HG03135 (cell line): Measurements from ENCODE around the gene ARSB.

ENCODE experiments used
- ATAC-seq: cut with Tn5 transposase; IDR thresholded peaks from one replicate; pipeline ENCODE4 v1.9.1; 2021; ENCODE audit warnings: mild to moderate bottlenecking, moderate library complexity; ENCODE audit not compliant: unreplicated experiment

ARSB gene

DNA sequence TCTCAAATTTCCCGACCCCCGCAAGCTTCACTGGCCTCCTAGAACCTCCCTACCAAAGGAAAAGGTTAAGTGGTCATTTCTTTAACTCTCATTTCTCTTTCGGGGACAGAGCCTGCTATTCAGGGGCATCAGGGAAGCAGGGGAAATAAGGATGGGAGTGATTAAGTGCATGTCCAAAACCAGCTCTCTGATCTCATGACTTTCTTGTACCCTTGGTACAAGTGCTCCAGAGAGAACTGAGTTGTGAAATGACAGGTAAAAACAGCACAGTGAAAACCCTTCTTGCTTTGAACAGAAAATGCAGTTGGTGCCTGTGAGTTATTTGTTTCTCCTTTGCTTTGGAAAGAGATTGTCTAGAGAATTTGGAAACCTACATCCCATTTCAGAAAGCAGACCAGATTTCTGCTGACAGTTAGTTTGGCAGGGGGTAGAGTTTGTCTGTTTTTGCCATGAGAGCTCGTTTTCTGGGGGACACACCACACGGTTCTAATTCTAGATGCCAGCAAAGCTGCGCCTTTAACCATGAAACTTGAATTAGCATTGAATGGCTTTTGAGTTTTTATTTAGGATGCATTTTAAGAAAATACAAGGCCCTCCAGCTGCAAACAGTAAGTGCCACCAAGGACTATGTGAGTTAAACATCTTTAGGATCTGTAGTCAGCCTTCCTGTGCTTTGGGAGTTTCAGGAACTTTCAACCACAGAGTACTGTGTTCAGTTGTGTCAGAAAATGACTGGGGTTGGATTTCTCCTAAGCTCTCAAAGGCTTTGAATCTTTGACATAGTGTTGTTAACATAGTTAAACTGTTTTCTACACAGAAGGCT, 174.8 kb downstream of the ARSB start:
- ATAC-seq = no peak

DNA sequence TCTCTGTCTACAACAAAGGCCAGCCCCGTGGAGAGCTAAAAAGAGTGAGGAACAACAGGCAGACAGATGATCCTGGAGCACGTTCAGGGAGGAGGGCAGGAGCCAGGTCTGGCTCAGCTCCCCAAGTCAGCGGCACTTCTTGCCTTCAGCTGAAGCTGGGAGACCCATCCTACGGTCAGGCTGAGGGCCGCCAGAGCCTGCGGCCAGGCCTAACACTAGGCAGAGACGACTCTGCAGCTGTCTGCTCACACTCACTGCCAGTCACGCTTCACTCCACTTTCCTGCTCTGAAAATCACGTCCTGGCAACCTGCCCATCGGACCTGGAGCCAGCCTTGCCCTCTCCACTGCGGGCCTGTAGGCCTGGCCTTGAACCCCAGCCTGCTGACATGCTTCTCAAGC, 175.7 kb downstream of the ARSB start:
- ATAC-seq = no peak

DNA sequence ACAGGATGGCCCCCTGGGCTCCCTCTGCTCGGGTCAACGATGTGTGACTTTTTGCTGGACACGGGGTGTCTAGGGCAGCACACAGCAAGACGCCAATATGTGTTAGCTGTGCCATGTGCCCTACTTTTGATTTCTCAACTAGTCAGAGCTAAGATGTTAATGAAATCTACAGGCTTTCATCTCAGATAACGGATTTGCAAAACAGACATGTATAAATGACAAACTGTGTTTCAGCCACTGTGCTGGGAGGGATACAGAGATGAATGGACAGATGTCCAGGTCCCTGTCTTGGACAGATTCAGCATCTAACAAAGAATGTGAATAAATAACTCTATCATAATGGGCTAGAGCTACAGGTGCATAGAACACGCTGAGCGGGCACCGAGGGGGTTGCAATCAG, 176.3 kb downstream of the ARSB start:
- no peak for ATAC-seq

DNA sequence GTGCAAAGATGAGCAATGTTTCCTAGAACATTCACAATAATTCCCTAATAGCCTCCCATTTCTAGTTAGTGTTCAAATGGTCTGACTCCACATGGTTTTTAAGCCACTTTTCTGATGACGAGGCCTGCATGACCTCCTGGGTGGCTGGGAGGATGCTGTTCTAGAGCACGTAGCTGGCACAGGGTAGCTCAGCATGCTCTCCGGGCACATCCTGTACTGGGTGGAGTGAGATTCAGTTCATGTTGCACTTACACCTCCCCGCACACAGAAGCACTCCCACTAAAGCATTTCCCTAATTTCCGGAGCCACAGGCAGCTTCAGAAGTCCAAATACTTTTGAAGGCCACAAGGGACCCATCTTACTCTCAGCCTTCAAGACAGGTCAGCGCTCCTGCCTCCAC, 176.7 kb downstream of the ARSB start:
- ATAC-seq = no peak

DNA sequence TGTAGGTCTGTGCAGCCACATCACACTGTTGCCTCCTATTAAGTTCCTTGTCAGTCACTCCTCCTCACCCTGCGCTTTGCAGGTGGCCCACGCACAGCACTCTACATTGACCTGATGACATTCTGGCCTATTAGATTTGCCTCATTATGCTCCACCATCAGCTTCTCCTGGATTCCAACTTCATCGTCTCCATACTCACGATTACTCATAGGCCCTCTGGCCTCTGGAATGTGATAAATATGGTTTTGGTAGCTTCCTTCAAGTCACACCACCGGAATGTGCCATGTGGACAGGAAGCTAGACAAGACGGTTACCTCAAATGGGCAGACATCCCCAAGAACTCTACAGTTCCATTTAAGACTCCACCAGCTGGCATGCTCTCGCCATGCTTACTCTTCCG, 178.6 kb downstream of the ARSB start:
- no peak for ATAC-seq

DNA sequence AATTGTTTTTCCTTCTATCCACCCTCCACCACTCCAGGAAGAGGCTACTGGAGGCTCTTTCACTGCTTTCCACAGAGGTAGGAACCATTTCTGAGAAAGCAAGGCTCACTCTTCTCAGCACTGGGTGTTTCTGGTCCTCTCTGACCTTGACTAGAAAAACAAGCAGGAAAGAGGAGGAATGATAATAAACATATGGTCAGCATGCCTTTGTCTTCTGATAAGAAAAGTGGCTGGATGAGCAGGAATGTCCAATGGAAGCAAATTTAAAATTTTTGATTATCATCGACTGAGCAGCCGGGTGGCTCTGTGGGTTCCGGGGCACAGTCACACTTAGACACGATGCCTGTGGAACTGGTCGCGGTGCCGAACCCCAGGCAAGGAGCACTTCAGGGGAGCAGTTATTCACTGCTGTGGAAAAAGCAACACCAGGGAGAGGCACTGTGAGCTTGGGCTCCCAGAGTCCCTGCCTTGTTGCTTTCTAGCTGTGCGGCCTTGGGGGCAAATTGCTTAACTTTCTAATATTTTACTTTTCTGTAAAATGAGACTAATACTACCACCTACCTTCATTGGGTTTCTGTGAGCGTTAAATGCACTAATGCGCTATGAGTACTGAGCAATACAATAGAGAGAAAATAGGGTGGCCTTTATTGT, 179.5 kb downstream of the ARSB start:
- no peak for ATAC-seq

DNA sequence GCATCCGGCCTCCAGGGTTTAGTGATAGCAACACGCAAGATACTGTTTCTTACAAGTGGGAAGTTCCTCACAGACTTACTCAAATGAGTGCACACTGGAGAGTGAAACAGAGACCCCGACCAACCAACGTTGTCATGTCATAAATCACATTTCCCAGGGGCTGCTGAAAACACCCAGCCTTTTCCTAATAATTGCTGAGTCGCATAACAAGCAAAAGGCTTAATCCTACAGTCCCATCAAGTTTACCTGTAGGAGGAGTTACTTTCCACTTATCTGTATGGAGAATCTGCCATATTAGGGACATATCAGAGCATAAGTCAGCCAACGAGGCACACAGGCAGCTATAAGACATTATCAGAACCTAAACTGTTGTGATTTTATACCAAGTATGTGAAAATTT, 180.1 kb downstream of the ARSB start:
- ATAC-seq = no peak

DNA sequence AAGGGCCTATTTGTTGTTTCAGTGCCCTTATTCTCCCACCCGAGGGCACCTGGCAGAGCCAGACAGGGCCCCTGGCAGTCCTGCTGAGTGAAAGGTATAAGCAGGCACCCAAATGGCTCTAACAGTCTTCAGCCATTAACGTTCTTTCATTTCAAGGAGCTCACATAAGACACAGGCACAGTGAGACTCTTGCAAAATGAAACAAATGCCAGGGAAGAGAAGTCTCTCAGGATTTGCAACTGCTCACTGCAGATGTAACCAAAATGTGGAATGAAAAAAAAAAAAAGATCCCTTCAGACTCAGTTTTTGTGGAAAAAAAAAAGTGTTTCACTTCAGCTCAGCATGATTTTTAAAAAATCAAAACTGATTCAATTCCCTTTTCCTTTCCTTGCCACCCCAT, 181.2 kb downstream of the ARSB start:
- ATAC-seq = no peak

DNA sequence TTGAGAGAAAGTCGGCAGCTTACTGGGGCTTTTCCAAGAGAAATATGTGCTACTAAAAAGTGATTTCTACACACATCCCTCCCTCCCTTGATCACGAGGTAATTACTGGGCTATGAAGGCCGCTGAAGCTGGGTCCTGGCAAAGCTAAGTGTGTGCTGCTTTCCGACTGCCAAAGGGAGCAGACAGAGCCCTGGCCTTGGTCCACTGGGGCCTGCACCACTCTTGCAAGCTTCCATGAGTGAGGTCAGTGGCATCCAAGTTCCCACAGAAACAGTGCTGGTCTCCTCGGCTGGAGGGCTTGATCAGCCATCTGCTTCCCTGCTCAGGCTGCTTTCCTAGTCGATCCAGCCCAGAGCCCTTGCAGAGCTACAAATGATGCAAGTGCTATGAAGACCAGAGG, 181.8 kb downstream of the ARSB start:
- ATAC-seq = no peak

DNA sequence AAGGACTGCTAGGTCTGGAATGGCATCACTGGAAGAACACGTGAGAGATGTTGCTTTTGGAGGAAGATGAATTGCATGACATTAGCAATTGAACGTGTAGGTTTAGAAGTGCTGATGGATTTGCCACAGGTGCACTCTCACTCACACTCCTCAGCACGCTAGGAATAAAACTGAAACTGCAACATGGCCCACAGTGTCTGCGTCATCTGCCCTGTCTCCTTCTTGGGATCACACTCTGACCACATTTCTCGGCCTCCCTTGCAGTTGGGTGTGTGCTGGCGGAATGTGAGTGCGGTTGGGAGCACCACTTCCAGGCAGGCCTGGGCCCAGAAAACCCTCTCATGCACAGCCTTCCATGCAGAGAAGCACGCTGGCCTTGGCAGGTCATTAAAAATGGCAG, 183.7 kb downstream of the ARSB start:
- no peak for ATAC-seq

DNA sequence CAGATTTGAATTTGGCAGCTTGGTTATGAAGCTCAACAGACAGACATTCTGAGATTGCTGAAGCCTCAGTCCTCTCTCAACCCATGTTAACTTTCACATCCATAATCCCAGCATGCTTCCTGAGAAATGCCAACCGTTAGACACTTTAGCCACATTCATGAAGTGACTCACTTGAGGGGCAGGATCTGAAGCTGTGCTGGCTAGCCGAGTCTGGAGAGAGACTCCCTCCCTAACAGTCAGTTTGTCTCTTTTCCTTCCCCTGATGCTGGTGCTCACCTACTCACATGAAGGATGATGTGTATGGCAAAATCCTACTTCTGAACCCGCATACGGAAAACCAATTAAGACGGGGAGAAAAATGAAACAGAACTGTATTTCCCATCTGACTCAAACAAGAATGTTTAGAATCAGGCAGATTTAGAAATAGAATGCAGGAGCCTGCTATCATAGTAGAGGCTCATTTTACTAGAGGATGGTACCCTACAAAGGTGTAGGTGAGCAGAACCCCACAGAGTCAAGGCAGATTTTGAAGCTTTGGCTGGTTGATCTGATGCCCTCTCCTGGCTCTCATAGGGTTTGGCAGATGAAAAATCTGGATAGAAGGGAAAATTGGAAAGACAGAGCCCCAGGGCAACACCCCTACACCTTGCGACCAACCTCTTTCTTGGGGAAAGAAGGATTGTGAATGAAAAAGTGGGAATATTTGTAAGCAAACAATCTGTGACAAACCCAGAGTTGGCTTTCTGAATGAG, 185.7 kb downstream of the ARSB start:
- no peak for ATAC-seq

DNA sequence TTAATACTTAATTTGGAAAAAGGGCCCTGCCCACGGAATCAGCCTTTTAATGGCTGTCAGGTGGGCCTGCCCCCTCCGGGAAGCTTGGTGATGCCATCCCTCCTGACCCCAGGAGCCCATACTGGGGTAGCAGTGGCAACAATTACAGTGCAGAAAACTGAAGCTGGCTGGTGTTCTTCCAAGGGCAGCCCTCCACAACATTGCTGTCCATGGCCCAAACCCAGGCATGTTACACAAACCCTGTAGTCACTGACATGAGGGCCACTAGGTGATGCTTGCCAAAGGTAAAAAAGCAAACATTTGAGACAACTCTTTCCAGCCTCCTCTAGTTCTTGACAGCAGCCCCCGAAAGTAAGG, 186.5 kb downstream of the ARSB start:
- ATAC-seq = no peak

DNA sequence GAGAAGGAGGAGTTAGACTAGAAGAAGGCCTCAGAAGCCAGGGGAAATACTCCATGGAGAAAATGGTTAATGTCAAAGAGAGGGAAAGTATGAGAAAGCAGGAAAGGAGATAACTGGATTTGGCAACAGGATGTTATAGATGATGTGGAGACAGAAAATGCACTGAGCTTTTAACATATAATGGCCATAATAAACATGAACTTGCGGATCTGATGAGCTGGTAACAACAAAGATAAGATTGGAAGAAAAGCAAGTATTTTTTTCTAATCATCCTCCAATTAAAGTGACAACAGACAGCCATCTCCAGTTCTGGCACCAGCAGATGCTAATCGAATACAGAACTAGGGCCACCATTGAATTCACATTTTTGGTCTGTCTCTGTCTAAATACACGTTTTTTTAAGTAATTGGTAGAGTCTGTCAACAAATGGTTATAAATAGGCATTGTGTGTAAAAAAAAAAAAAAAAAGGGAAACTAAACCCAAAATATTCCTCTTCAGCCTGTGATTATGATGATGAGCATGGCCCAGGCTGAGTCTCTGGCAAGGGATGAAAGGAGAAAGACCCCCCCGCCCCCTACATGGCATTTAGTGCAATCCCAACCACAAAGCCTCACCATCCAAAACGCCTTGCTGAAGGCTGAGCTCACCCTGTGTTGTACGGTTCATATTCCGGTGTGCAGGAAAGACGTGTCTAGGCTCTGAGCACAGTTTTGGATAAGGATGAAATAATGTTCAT, 187.0 kb downstream of the ARSB start:
- no peak for ATAC-seq

DNA sequence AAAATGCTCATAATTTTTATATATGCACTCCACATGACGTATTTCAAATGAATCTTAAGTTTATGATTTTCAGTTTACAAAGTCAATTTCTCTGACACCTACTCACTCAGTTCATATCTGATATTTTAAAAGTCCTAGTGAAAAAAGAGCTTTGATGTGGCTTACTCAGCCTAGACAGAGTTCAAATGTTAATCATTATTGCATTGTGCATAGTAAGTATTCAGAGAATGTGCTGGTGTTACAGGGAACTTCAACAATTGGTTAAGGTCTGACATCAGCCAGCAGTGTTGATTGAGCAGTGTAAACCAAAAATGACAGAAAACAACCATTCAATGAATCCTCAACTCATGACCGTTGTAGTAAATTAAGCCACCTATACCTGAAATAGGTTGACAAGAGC, 189.4 kb downstream of the ARSB start:
- ATAC-seq = no peak

DNA sequence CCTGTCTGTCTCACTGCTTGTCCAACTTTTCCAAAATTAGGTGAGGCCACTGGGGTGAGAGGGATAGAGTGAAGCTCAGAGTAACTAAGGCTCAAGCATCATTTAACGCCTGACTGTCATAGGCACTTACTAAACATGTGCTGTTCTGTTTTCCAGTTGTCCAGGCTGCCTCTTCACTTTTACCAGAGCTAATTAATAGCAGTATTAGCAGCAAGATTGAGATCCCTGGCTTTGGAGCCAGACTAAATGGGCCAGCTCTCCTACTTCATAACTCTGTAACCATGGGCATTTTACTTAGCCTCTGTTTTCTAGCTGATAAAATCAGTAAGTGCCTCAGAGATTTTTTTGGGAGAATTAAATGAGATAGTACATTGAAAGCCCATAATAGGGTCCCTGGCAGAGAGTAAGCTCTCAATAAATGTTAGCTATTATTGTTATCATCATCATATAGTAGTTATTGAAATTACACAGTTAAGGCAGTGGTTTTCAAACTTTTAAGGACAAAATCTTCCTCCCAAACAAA, 190.4 kb downstream of the ARSB start:
- no peak for ATAC-seq

DNA sequence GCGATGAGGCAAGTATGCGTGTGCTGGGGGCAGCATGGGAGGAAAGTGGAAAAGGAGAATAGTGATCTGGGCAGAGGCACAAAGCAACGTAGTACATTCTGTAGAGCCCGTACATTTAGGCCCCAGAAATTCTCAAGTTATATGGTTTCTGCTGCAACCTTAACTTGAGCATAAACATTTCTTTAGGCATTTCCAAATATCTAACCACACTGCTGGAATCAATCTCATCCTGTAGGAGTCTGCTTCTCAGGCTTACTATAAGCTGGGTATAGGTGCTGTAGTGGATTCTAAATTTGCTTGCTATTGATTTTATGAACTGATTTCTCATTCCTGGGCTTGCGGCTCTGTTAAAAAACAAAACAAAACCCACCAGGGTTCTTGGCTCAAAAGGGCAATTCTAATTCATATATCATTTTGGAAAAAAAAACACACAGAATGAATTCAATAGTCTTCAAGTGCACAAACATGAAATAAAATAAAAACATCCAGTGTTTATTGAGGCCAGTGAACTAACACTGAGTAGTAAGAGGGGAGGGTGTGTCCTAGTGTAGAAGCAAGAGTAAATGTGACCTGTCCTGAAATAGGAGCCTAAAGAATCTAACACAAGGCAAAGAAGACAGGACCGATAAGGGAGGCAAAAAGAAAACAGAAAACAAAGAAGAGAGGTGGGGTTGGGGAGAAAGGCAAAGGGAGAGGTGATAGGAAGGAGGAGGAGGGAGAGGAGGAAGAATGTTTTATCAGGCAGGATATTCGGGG, 191.0 kb downstream of the ARSB start:
- ATAC-seq = no peak

DNA sequence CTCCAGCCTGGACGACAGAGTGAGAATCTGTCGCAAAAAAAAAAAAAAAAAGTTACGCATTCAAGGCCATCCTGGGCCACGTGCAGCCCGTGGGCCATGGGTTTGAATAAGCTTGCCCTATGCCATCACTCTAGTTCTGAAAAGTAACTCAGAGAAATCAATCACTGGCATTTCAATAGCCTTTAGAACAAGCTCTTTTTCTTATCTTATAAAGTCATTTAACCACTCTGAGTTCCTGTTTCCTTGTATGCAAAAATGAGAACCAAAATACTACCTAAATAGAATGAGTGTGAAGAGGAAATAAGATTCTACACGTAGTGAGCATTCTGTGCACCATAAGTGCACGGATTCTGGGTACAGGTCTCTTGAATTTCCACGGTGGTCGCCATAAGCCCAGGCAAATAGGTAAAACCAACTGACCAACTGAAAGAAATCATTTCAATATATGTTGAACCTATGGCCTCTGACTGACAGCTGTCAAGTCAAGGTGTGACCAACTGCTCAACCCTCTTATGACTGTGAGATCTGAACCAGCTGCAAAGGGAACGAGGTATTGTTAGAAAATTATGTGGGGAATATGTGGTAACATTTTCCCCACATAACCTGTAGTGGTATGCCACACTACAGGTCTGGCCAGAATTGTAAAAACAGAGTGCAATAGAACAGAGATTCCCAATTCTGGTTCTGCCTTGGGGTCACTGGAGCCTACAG, 192.6 kb downstream of the ARSB start:
- no peak for ATAC-seq

DNA sequence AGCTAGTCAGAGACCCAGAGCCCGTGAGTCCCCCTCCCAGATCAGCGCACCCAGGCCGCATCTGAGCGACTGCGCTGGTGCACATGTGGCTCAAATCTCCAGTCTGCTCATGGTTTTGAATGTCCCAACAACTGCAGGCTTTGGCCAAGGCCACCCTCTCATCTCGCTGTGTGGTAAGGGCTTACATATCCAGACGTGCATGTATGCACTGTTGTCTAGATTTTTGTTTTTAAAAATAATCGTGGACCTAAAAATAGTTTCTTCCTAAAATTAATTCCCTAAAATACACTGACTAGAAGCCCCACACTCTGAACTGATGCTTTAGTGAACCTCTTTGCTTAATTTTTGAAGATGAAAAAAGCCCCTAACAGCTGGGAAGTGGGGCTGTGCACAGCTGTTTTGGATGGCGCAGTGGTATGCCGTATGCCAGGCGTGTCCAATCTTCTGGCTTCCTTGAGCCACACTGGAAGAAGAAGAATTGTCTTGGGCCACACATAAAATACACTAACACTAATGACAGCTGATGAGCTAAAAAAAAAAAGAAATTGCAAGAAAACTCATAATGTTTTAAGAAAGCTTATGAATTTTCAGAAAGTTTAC, 193.5 kb downstream of the ARSB start:
- no peak for ATAC-seq

DNA sequence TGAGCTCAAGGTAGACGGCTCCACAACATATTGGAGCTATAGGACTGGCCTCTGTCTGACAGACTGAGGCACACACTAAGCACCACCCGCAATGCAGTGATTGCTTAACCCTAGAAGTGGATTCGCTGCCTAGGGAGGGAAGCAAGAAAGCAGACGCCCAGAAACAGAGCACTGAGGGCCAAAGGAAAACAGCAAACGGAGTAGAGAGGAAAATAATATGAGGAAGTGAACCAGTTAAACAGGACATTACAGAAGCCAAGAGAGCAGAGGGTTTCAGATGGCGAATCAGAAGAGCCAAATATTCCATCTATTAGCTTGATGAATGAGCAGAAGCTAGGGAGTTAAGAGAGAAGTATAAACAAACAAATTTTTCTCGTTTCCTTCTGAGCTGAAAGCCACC, 197.3 kb downstream of the ARSB start:
- no peak for ATAC-seq
